Sigmoid colon (tissue), 4 donors: ENCODE results near the gene RSF1.

Source experiments
- EP300 ChIP-seq, 4 donors: sonication (generic); formaldehyde crosslinking; IDR thresholded peaks; one replicate each; pipeline ENCODE4 v1.6.1; 2017; ENCODE audit warnings: antibody characterized with exemption in 4 of 4
- POLR2A ChIP-seq, 2 donors: fragments of 450-650 bp; IDR thresholded peaks; one replicate each; pipeline ENCODE4 v1.6.1; 2016; ENCODE audit warnings: antibody characterized with exemption in 2 of 2, mild to moderate bottlenecking in 2 of 2, moderate library complexity in 2 of 2
- POLR2AphosphoS5 ChIP-seq, 4 donors: sonication (generic); formaldehyde crosslinking; IDR thresholded peaks; one replicate each; pipeline ENCODE4 v1.6.1; 2017; ENCODE audit warnings: antibody characterized with exemption in 4 of 4
- TF ChIP-seq, protein P1 (sequence below), 4 experiments: fragments of 450-650 bp in 3 of 4; fragments of 200-600 bp in 1 of 4; IDR thresholded peaks; one replicate each; pipeline ENCODE4 v1.5.1; 2016 to 2019; ENCODE audit warnings: antibody characterized with exemption in 4 of 4, mild to moderate bottlenecking in 3 of 4, moderate library complexity in 2 of 4

DNA sequence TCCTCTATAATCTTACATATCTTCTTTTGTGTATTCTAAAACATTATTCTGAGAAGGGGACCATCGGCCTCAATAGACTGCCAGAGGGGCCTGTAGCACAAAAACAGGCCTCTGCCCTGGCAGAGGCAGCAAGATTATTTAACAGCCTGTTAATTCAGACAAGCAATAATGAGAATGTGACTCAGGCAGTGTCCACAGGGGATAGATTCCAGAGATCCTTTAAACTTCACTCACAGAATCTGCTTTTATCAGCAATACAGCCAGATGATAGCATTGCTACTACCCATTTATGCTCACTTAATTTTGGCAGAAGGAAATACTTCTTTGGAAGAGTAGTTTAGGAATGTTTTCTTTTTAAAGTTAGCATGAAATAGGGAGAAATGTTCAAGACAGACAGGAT is 45.3 kb upstream of the RSF1 start:
- TF ChIP-seq, protein P1, sequence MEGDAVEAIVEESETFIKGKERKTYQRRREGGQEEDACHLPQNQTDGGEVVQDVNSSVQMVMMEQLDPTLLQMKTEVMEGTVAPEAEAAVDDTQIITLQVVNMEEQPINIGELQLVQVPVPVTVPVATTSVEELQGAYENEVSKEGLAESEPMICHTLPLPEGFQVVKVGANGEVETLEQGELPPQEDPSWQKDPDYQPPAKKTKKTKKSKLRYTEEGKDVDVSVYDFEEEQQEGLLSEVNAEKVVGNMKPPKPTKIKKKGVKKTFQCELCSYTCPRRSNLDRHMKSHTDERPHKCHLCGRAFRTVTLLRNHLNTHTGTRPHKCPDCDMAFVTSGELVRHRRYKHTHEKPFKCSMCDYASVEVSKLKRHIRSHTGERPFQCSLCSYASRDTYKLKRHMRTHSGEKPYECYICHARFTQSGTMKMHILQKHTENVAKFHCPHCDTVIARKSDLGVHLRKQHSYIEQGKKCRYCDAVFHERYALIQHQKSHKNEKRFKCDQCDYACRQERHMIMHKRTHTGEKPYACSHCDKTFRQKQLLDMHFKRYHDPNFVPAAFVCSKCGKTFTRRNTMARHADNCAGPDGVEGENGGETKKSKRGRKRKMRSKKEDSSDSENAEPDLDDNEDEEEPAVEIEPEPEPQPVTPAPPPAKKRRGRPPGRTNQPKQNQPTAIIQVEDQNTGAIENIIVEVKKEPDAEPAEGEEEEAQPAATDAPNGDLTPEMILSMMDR (IDR thresholded peaks at IDR 0.05): no peak
- TF ChIP-seq POLR2A (IDR thresholded peaks at IDR 0.05) (no peak), POLR2AphosphoS5 (IDR thresholded peaks at IDR 0.05) (no peak), EP300 (IDR thresholded peaks at IDR 0.05) (no peak)
